Choroid plexus epithelial cell (primary cell): ENCODE measurements around the gene CD68.

Experiments
- DNase-seq: peaks from one replicate; pipeline ENCODE4 v3.0.0-alpha.2; 2010; ENCODE audit warnings: low read depth
- H3K4me3 ChIP-seq: 2 replicates; pipeline ENCODE4 v1.5.1; 2011; ENCODE audit warnings: low read depth, mild to moderate bottlenecking, control low read depth, low read length, moderate library complexity
- CTCF ChIP-seq: conservative IDR thresholded peaks from 2 replicates; pipeline ENCODE4 v1.5.1; 2011; ENCODE audit warnings: low read depth, mild to moderate bottlenecking, control low read depth, inconsistent platforms, low read length, moderate library complexity

The CD68 gene

GRCh38 chr17:7627250-7628121 is 48.0 kb downstream of the CD68 start, which contains the start of gene SAT2:
Gene SAT2, minus strand, starts transcription at chr17:7627821. Its CDS starts 186 bp downstream, at chr17:7627635.
- peak within 1 kb of the TSS; percentile 89 for H3K4me3 ChIP-seq
- peak; percentile 97 for DNase-seq
- TF ChIP-seq CTCF, result no peak

- no peak within 1 kb of the TSS for H3K4me3 ChIP-seq
- DNase-seq, result no peak
- no peak for TF ChIP-seq CTCF
These were observed 50.6 kb downstream of the CD68 start, which contains the start of gene SHBG for GRCh38 chr17:7629939-7630571. Gene SHBG, plus strand, starts transcription at chr17:7630135. Its CDS starts 38 bp downstream, at chr17:7630173.
